GM23338 (cell line): ENCODE data around the gene RIT2. TPM values are rescaled to one million over a fixed set of nuclear protein-coding genes. Genes with fewer than 3 reads are reported as not detected.

Experiments used
- ATAC-seq: fragments of 200-7000 bp; cut with Tn5 transposase; 3 replicates; pipeline ENCODE4 v1.9.1; 2020
- DNase-seq: peaks from one replicate; pipeline ENCODE4 v3.0.0-alpha.2; 2015; ENCODE audit warnings: low spot score
- H2AFZ ChIP-seq: fragments of 200-600 bp; sonication (generic); 2 replicates; pipeline ENCODE4 v1.8.0; 2016; ENCODE audit warnings: antibody characterized with exemption, mild to moderate bottlenecking, moderate library complexity
- H3F3A ChIP-seq: fragments of 200-600 bp; sonication (generic); replicated peaks from 2 replicates; pipeline ENCODE4 v1.8.0; 2017; ENCODE audit warnings: antibody characterized with exemption, mixed run types, low read depth
- H3K27ac ChIP-seq: fragments of 200-600 bp; sonication (generic); 2 replicates; pipeline ENCODE4 v1.6.1; 2016; ENCODE audit warnings: low read depth
- H3K27me3 ChIP-seq: fragments of 200-600 bp; sonication (generic); 2 replicates; pipeline ENCODE4 v1.8.0; 2016; ENCODE audit warnings: mild to moderate bottlenecking, mixed run types, moderate library complexity; ENCODE audit not compliant: insufficient read depth
- H3K36me3 ChIP-seq: fragments of 200-600 bp; sonication (generic); 2 replicates; pipeline ENCODE4 v1.8.0; 2016; ENCODE audit warnings: mild to moderate bottlenecking; ENCODE audit not compliant: insufficient read depth
- H3K4me1 ChIP-seq: fragments of 200-600 bp; sonication (generic); 2 replicates; pipeline ENCODE4 v1.8.0; 2016; ENCODE audit warnings: mild to moderate bottlenecking, moderate library complexity; ENCODE audit not compliant: insufficient read depth
- H3K4me2 ChIP-seq: fragments of 200-600 bp; sonication (generic); 2 replicates; pipeline ENCODE4 v1.7.1; 2017; ENCODE audit warnings: mixed run types
- H3K4me3 ChIP-seq: fragments of 200-600 bp; sonication (generic); 2 replicates; pipeline ENCODE4 v1.6.1; 2016; ENCODE audit warnings: mixed run types
- H3K79me2 ChIP-seq: fragments of 200-600 bp; sonication (generic); replicated peaks from 2 replicates; pipeline ENCODE4 v1.8.0; 2017; ENCODE audit warnings: mild to moderate bottlenecking; ENCODE audit not compliant: insufficient read depth
- H3K9me2 ChIP-seq: fragments of 200-600 bp; sonication (generic); 2 replicates; pipeline ENCODE4 v1.8.0; 2017; ENCODE audit not compliant: insufficient read depth
- H4K20me1 ChIP-seq: fragments of 200-600 bp; sonication (generic); replicated peaks from 2 replicates; pipeline ENCODE4 v1.8.0; 2017; ENCODE audit warnings: mild to moderate bottlenecking; ENCODE audit not compliant: insufficient read depth
- H3K27ac Mint-ChIP-seq: 2 replicates; pipeline ENCODE4 v1.8.0; 2020; ENCODE audit warnings: inconsistent platforms, mild to moderate bottlenecking, moderate library complexity, mixed read lengths
- H3K27me3 Mint-ChIP-seq: 3 replicates; pipeline ENCODE4 v1.8.0; 2022; ENCODE audit warnings: low read depth, mild to moderate bottlenecking, moderate library complexity, mixed read lengths, inconsistent platforms; ENCODE audit not compliant: insufficient read depth, poor library complexity
- H3K36me3 Mint-ChIP-seq: 3 replicates; pipeline ENCODE4 v1.8.0; 2021; ENCODE audit warnings: low read depth, mild to moderate bottlenecking, inconsistent platforms, moderate library complexity, mixed read lengths
- H3K4me1 Mint-ChIP-seq: 3 replicates; pipeline ENCODE4 v1.8.0; 2020; ENCODE audit warnings: mild to moderate bottlenecking, inconsistent platforms, mixed read lengths
- H3K4me3 Mint-ChIP-seq: 3 replicates; pipeline ENCODE4 v1.8.0; 2021; ENCODE audit warnings: moderate library complexity, mild to moderate bottlenecking, inconsistent platforms, mixed read lengths
- H3K9me3 Mint-ChIP-seq: 3 replicates; pipeline ENCODE4 v1.8.0; 2020; ENCODE audit warnings: moderate library complexity, mild to moderate bottlenecking, inconsistent platforms, mixed read lengths
- CREB1 ChIP-seq: fragments of 250-450 bp; sonication (Bioruptor Pico); IDR thresholded peaks from 2 replicates; pipeline ENCODE4 v1.5.0; 2020; ENCODE audit warnings: low read depth, mild to moderate bottlenecking, moderate library complexity
- EZH2 ChIP-seq: fragments of 200-600 bp; sonication (generic); IDR thresholded peaks from one replicate; pipeline ENCODE4 v1.8.0; 2017; ENCODE audit warnings: antibody characterized with exemption, mild to moderate bottlenecking, low read depth; ENCODE audit not compliant: unreplicated experiment
- EZH2phosphoT487 ChIP-seq: fragments of 200-600 bp; sonication (generic); IDR thresholded peaks from one replicate; pipeline ENCODE4 v1.8.1; 2018; ENCODE audit warnings: antibody characterized with exemption; ENCODE audit not compliant: unreplicated experiment
- JUNB ChIP-seq: IDR thresholded peaks from one replicate; pipeline ENCODE4 v1.6.1; 2016; ENCODE audit warnings: antibody characterized with exemption; ENCODE audit not compliant: unreplicated experiment
- NANOG ChIP-seq: IDR thresholded peaks from 2 replicates; pipeline ENCODE4 v1.6.1; 2016; ENCODE audit warnings: antibody characterized with exemption, borderline replicate concordance
- POLR2AphosphoS5 ChIP-seq: IDR thresholded peaks from 2 replicates; pipeline ENCODE4 v1.6.1; 2016; ENCODE audit warnings: antibody characterized with exemption, low read depth
- REST ChIP-seq: IDR thresholded peaks from one replicate; pipeline ENCODE4 v1.6.1; 2018; ENCODE audit warnings: antibody characterized with exemption; ENCODE audit not compliant: unreplicated experiment
- STAT1 ChIP-seq: IDR thresholded peaks from one replicate; pipeline ENCODE4 v1.6.1; 2016; ENCODE audit warnings: antibody characterized with exemption; ENCODE audit not compliant: unreplicated experiment
- ZNF114 ChIP-seq: fragments of 250-450 bp; sonication (Bioruptor Pico); IDR thresholded peaks from 2 replicates; pipeline ENCODE4 v1.5.0; 2020; ENCODE audit warnings: mild to moderate bottlenecking, moderate library complexity
- ZNF331 ChIP-seq: fragments of 250-450 bp; sonication (Bioruptor Pico); IDR thresholded peaks from 2 replicates; pipeline ENCODE4 v1.5.0; 2020; ENCODE audit warnings: low read depth, mild to moderate bottlenecking, moderate library complexity
- ZNF462 ChIP-seq: fragments of 250-450 bp; sonication (Bioruptor Pico); IDR thresholded peaks from 2 replicates; pipeline ENCODE4 v1.5.0; 2020; ENCODE audit warnings: mild to moderate bottlenecking, moderate library complexity
- polyA plus RNA-seq: library from polyadenylated mRNA; unstranded; fragments of >200 nt; fragmentation: Nextera tagmentation; extraction: Ambion mirVana; gene quantifications from 2 replicates; pipeline ENCODE4 v1.2.1, GENCODE V29; 2016
- total RNA-seq: library from RNA; depleted of rRNA; stranded (reverse); fragments of >200 nt; shearing (Covaris generic); gene quantifications from 2 replicates; pipeline ENCODE4 v1.2.3, GENCODE V29; 2014

The RIT2 gene
- total and polyA plus RNA-seq, 2 experiments from 2014 or later, result 1.9 to 8.8 TPM

GRCh38 chr18:42824178-42824577 lies 291.3 kb downstream of the RIT2 start (continued):
- TF ChIP-seq ZNF462 (CRISPR knock-in tag) (no peak), NANOG (no peak), ZNF114 (CRISPR knock-in tag) (no peak), POLR2AphosphoS5 (no peak), STAT1 (no peak), EZH2 (no peak), EZH2phosphoT487 (no peak), ZNF331 (CRISPR knock-in tag) (no peak), CREB1 (no peak)

GRCh38 chr18:42822711-42823110 lies 292.8 kb downstream of the RIT2 start:
- DNase-seq (no peak), ATAC-seq (no peak)
- no peak overlapping the region for H3K27ac ChIP-seq
- no peaks in the 10 kb centered on the region for H3K9me2 ChIP-seq
- Mint-ChIP-seq H3K27ac (no peak overlapping the region), H3K4me1 (peaks cover 27% of the 10 kb centered on the region), H3K4me3 (no peak overlapping the region), H3K36me3 (peaks cover 7% of the 10 kb centered on the region; the same call in 1 of the 3 replicates), H3K27me3 (peaks cover 3% of the 10 kb centered on the region), H3K9me3 (no peaks in the 10 kb centered on the region)
- no peaks in the 10 kb centered on the region for H3F3A ChIP-seq
- H3K27me3 ChIP-seq, result no peaks in the 10 kb centered on the region
- H2AFZ ChIP-seq, result no peak overlapping the region
- no peak overlapping the region for H3K4me3 ChIP-seq
- no peak overlapping the region for H3K4me2 ChIP-seq
- H3K36me3 ChIP-seq, result no peaks in the 10 kb centered on the region
- peaks cover 32% of the 10 kb centered on the region for H3K4me1 ChIP-seq
- no peaks in the 10 kb centered on the region for H3K79me2 ChIP-seq
- no peaks in the 10 kb centered on the region for H4K20me1 ChIP-seq
- TF ChIP-seq REST (no peak), STAT1 (no peak), NANOG (no peak), EZH2 (no peak), JUNB (no peak), POLR2AphosphoS5 (no peak), EZH2phosphoT487 (no peak), CREB1 (no peak), ZNF331 (CRISPR knock-in tag) (no peak)
